T-cell (primary cell): ENCODE measurements around the gene ARGLU1. TPM values are rescaled to one million over a fixed set of nuclear protein-coding genes. Genes with fewer than 3 reads are reported as not detected.
A peak's percentile ranks its signal among the peaks of the same experiment; 100 is the strongest.

ENCODE experiments used
- ATAC-seq, 4 experiments: fragments of 200-7000 bp in 3 of 4; fragments of 150-1000 bp in 1 of 4; cut with Tn5 transposase; replicated peaks in 1 of 4; 1 replicate in 3 of 4; 2 replicates in 1 of 4; pipeline ENCODE4 v1.10.0; 2021; ENCODE audit warnings: moderate library complexity in 3 of 4, mild to moderate bottlenecking in 2 of 4, moderate number of reproducible peaks in 1 of 4
- CTCF ChIA-PET, 2 donors: fragments of 300-600 bp; sonication (Branson Sonifier 250); formaldehyde crosslinking; loops; one replicate each; lab custom pipeline; 2022; ENCODE audit warnings: antibody characterized with exemption in 2 of 2; lab: Charles Lee
- POLR2A ChIA-PET, 2 donors: fragments of 300-600 bp; sonication (Branson Sonifier 250); formaldehyde crosslinking; loops; one replicate each; lab custom pipeline; 2022; ENCODE audit warnings: antibody characterized with exemption in 2 of 2; lab: Charles Lee
- DNase-seq, 35 experiments: peaks; one replicate each; pipeline versions ENCODE4 v3.0.0 to v3.0.0-alpha.2; 2013 to 2023
- H3K27ac ChIP-seq: one replicate; pipeline ENCODE4 v1.5.1; 2013; ENCODE audit warnings: low read length
- H3K27me3 ChIP-seq, 2 experiments: replicated peaks in 1 of 2; 1 replicate in 1 of 2; 2 replicates in 1 of 2; pipeline versions ENCODE4 v1.6.1 to v1.7.0; 2013; ENCODE audit warnings: low read length in 1 of 2, mixed read lengths in 1 of 2; ENCODE audit not compliant: control insufficient read depth in 2 of 2, insufficient read depth in 2 of 2; ENCODE audit errors: extremely low read depth in 1 of 2
- H3K36me3 ChIP-seq, 2 donors: 1 replicate in 1 of 2; 2 replicates in 1 of 2; pipeline versions ENCODE4 v1.6.1 to v1.7.0; 2013; ENCODE audit warnings: low read length in 1 of 2; ENCODE audit not compliant: control insufficient read depth in 2 of 2, insufficient read depth in 1 of 2; ENCODE audit errors: extremely low read depth in 1 of 2
- H3K4me1 ChIP-seq, 2 experiments: 1 replicate in 1 of 2; 2 replicates in 1 of 2; pipeline versions ENCODE4 v1.6.1 to v1.7.0; 2013; ENCODE audit warnings: low read length in 2 of 2, mixed read lengths in 1 of 2; ENCODE audit not compliant: insufficient read depth in 2 of 2, control insufficient read depth in 1 of 2; ENCODE audit errors: extremely low read depth in 1 of 2
- H3K4me3 ChIP-seq, 2 donors: 1 replicate in 1 of 2; 2 replicates in 1 of 2; pipeline versions ENCODE4 v1.5.1 to v1.7.0; 2013; ENCODE audit warnings: mild to moderate bottlenecking in 2 of 2, low read length in 1 of 2, moderate library complexity in 1 of 2; ENCODE audit not compliant: control insufficient read depth in 1 of 2; ENCODE audit errors: extremely low read depth in 1 of 2
- H3K9me3 ChIP-seq: 2 replicates; pipeline ENCODE4 v1.7.0; 2013
- H3K27ac Mint-ChIP-seq, 2 donors: one replicate each; pipeline ENCODE4 v1.8.0; 2020 to 2021; ENCODE audit warnings: mild to moderate bottlenecking in 2 of 2, mixed read lengths in 2 of 2
- H3K27me3 Mint-ChIP-seq, 2 donors: one replicate each; pipeline ENCODE4 v1.8.0; 2021 to 2022; ENCODE audit warnings: mixed read lengths in 2 of 2
- H3K36me3 Mint-ChIP-seq: one replicate; pipeline ENCODE4 v1.8.0; 2021; ENCODE audit warnings: mixed read lengths
- H3K4me1 Mint-ChIP-seq, 3 donors: one replicate each; pipeline ENCODE4 v1.8.0; 2020 to 2022; ENCODE audit warnings: mixed read lengths in 3 of 3, mild to moderate bottlenecking in 1 of 3
- H3K4me3 Mint-ChIP-seq, 3 donors: one replicate each; pipeline ENCODE4 v1.8.0; 2020 to 2022; ENCODE audit warnings: mild to moderate bottlenecking in 3 of 3, mixed read lengths in 3 of 3, moderate library complexity in 3 of 3
- H3K9me3 Mint-ChIP-seq, 3 donors: one replicate each; pipeline ENCODE4 v1.8.0; 2020 to 2022; ENCODE audit warnings: mixed read lengths in 3 of 3
- WGBS: methylation state at CpG from one replicate; pipeline ENCODE4 v1.1.5; 2013; ENCODE audit warnings: missing lambda C conversion rate; ENCODE audit not compliant: insufficient coverage; 5-methylcytosine and 5-hydroxymethylcytosine counted together
- total RNA-seq, 35 experiments: library from RNA in 6 of 35; stranded (reverse) in 6 of 35; fragments of 120-200 nt in 1 of 35; gene quantifications; one replicate each; pipeline versions ENCODE4 v1.2.1 to v1.2.4 and lab custom pipeline; 2013 to 2026

Gene ARGLU1
- total RNA-seq, 5 donors from 2014 or later (not counting 1 experiment from before 2014, with no cell fraction given) = 158 to 197 (median 184) TPM

DNA sequence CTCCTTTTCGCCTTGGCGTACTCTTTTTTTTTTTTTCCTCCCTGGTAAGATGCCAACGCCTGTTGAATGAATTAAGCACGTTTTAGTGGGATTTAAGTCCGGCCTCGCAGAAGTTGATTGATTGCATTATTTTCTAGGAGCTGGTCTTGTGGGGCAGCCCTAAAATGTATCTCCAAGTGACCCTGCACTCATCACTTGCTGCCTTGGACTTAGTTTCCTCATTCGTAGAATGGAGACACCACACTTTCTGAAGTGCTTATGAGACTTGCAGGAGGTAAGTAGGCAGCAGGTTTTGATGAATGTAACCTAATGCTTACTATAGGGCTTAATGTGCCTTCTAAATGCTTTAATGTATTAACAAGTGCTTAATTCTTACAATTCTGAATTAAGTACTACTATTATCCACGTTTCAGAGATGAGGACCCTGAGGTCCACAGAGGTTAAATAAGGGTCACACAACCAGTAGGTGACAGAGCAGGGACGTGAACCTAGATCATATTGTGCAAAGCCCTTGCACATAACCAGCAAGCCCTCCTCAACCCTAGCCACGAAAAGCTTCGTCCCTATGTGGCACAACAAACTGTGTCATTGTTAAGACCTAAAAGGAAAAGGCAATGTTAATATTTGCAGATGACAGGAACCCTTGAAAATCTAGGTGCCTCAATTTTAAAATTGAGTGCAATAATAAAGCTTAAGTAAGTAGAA is 514 bp upstream of the ARGLU1 start:
- peak overlapping the region; percentile 83 to 94 for H3K27ac Mint-ChIP-seq
- no peaks in the 10 kb centered on the region for H3K27me3 ChIP-seq
- ATAC-seq (peak in 2 of 4 experiments; percentile 6 to 11), DNase-seq (no peak)
- H3K9me3 ChIP-seq = no peaks in the 10 kb centered on the region
- CTCF ChIA-PET = interaction anchor here (0.7 to 2.1 kb wide), 3 partner anchors 9 to 33 kb away, joined by 4 to 11 read pairs (median 4); partner anchors contain the start of gene EFNB2 (in 1 of the 2)
- no peaks in the 10 kb centered on the region for H3K27me3 Mint-ChIP-seq
- peaks cover 53 to 63% (median 55%) of the 10 kb centered on the region in 3 donors for H3K4me1 Mint-ChIP-seq
- peaks cover 9% of the 10 kb centered on the region for H3K36me3 Mint-ChIP-seq
- no peaks in the 10 kb centered on the region for H3K36me3 ChIP-seq
- peak overlapping the region; percentile 96 to 99 for H3K4me3 ChIP-seq
- peak overlapping the region; percentile 97 to 99 (median 98) for H3K4me3 Mint-ChIP-seq
- 0% methylated on average over 1 of the region's 11 CpGs for WGBS
- peak overlapping the region; percentile 98 for H3K27ac ChIP-seq
- POLR2A ChIA-PET = interaction anchor here (0.6 to 0.7 kb wide), 2 partner anchors 8 to 12 kb away, joined by 3 to 4 read pairs; no protein-coding TSS in a partner anchor
- no peaks in the 10 kb centered on the region for H3K9me3 Mint-ChIP-seq
- peaks cover 32 to 34% of the 10 kb centered on the region in 2 experiments for H3K4me1 ChIP-seq

DNA sequence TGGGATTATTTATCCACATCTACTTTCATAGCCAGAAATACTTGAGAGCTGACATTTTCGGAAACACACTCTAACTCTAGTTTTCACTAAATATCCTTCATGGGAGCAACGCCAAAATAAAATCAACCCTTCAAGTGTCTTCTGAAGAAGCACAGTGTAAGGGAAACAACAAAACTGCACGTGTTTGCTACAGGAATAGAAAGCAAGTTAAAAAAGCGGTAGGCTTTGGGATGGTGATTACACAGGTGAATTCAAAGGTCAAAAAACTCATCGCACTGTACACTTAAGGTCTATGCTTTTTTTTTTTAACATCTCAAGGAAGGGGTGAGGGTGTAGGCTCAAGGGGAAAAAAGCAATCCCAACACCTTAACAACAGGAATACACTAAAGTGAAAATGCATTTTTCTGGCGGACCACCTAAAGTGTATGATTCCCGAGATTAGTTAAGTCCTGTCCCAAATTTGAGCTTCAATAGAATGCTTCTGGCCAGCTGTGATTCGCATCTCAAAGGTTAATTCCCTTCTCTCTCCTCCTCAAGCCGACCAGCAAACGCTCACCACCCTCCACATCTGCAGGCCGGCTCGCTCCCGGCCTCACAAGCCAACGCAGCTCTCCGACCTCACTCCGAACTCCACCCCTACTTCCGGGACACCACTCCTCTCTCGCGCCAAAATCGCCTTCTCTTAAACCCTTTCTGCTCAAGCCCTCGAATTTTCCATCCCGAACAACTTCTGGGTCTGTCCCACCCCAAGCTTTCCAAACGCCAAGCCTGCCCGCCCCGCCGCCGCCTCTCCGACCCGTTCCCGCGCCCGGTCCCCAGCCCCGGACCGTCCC is 1.1 kb downstream of the ARGLU1 start:
- Histone ChIP-seq H3K4me3 (peak overlapping the region; percentile 96 to 99), H3K27me3 (no peaks in the 10 kb centered on the region), H3K36me3 (no peaks in the 10 kb centered on the region), H3K9me3 (no peaks in the 10 kb centered on the region), H3K4me1 (peaks cover 41 to 42% of the 10 kb centered on the region in 2 experiments), H3K27ac (no peak overlapping the region)
- peak in 9 of 35 experiments; percentile 0 to 49 (median 8) for DNase-seq
- WGBS = 0% methylated on average over 30 of the region's 34 CpGs
- ChIA-PET POLR2A (interaction anchor here in 1 of 2 donors (0.6 to 1.1 kb wide), 3 partner anchors 10 to 25 kb away, joined by 4 read pairs; no protein-coding TSS in a partner anchor), CTCF (interaction anchor here (0.5 to 2.2 kb wide), 5 partner anchors 27 to 53 kb away, joined by 3 to 11 read pairs (median 5); partner anchors contain the start of gene EFNB2 (in 2 of the 2))
- H3K27me3 Mint-ChIP-seq = no peaks in the 10 kb centered on the region
- peak in 2 of 4 experiments; percentile 8 to 13 for ATAC-seq
- H3K36me3 Mint-ChIP-seq = no peaks in the 10 kb centered on the region
- peak overlapping the region; percentile 91 to 94 for H3K27ac Mint-ChIP-seq
- no peaks in the 10 kb centered on the region for H3K9me3 Mint-ChIP-seq
- H3K4me3 Mint-ChIP-seq = peak overlapping the region; percentile 97 to 99 (median 98)
- H3K4me1 Mint-ChIP-seq = peaks cover 66 to 77% (median 66%) of the 10 kb centered on the region in 3 donors

DNA sequence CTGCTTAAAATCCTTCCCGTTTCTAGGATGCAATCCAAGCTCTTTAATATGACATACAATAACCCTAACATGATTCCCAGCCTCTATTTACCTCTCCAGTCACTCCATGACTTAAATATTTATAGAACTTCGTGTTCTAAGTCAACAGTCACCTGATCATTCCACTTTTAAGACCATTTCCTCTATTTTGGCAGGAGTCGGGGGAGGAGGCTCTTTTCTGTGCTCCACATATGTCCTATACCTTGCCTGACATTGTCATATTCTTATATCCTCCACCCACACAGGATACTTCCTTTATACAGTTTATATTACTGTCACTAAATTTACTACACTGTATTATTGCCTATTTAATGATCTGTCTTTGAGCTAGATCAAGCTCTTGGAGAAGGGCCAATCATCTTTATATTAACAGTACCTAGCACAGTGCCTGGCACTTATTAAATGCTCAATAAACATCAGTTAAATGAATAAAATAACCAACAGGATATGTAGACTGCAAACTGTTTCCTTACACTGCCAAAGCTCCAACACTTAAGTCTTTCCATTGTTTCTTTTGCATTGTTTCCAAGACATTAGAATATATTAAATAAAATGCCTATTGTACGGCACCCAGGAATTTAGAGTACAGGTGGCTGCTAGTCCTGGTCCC is 2.7 kb downstream of the ARGLU1 start:
- CTCF ChIA-PET = interaction anchor here (1.0 to 2.2 kb wide), 3 partner anchors 26 to 30 kb away, joined by 3 to 7 read pairs (median 3); partner anchors contain the start of gene EFNB2 (in 1 of the 2)
- Histone ChIP-seq H3K9me3 (no peaks in the 10 kb centered on the region), H3K27ac (no peak overlapping the region), H3K36me3 (no peaks in the 10 kb centered on the region), H3K4me3 (no peak overlapping the region), H3K27me3 (no peaks in the 10 kb centered on the region), H3K4me1 (peaks cover 41 to 42% of the 10 kb centered on the region in 2 experiments)
- no peaks in the 10 kb centered on the region for H3K27me3 Mint-ChIP-seq
- DNase-seq (no peak), ATAC-seq (no peak)
- peaks cover 74 to 86% (median 75%) of the 10 kb centered on the region in 3 donors for H3K4me1 Mint-ChIP-seq
- peak overlapping the region; percentile 97 to 99 (median 98) for H3K4me3 Mint-ChIP-seq
- WGBS = 33% methylated on average over 1 of the region's 4 CpGs
- peak overlapping the region; percentile 12 to 79 for H3K27ac Mint-ChIP-seq
- H3K9me3 Mint-ChIP-seq = no peaks in the 10 kb centered on the region
- no peaks in the 10 kb centered on the region for H3K36me3 Mint-ChIP-seq
- POLR2A ChIA-PET = interaction anchor here in 1 of 2 donors (0.6 kb wide), 1 partner anchor 11 kb away, joined by 3 read pairs; no protein-coding TSS in a partner anchor

DNA sequence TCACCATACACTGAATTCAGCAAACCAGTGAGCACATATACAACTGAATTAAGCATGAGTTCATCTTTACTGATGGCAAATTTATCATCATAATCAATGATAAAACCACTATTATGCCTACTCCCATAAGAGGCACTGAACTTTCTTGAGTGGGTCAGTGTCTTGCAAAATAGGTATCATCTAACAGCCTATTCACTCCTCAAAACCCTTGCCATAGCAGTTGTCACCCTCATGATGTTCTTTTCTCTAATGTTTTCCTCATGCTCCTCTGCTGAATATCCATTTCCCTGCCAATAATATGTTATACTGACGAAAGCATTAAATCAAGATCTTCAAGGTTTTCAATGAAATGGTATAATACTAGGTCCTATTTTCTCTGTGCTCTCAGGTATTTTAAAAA is 5.6 kb downstream of the ARGLU1 start:
- Mint-ChIP-seq H3K4me3 (peak overlapping the region in 2 of 3 donors; percentile 43 to 50), H3K27me3 (no peaks in the 10 kb centered on the region), H3K4me1 (peaks cover 73 to 78% (median 74%) of the 10 kb centered on the region in 3 donors), H3K27ac (peak overlapping the region in 1 of 2 donors; percentile 28), H3K36me3 (peaks cover 18% of the 10 kb centered on the region), H3K9me3 (no peaks in the 10 kb centered on the region)
- no peak overlapping the region for H3K27ac ChIP-seq
- H3K4me1 ChIP-seq = peaks cover 28 to 39% of the 10 kb centered on the region in 2 experiments
- no peak for ATAC-seq
- H3K9me3 ChIP-seq = no peaks in the 10 kb centered on the region
- ChIA-PET CTCF (interaction anchor here in 1 of 2 donors (0.7 to 1.0 kb wide), 2 partner anchors 24 to 58 kb away, joined by 3 to 5 read pairs; no protein-coding TSS in a partner anchor), POLR2A (interaction anchor here (0.6 to 1.2 kb wide), 2 partner anchors 16 to 1199 kb away, joined by 4 to 7 read pairs; no protein-coding TSS in a partner anchor)
- peaks cover 0 to 22% of the 10 kb centered on the region in 2 donors for H3K36me3 ChIP-seq
- no peak overlapping the region for H3K4me3 ChIP-seq
- WGBS = no CpG with 5 or more reads among the region's 1 CpG
- DNase-seq = no peak
- no peaks in the 10 kb centered on the region for H3K27me3 ChIP-seq

DNA sequence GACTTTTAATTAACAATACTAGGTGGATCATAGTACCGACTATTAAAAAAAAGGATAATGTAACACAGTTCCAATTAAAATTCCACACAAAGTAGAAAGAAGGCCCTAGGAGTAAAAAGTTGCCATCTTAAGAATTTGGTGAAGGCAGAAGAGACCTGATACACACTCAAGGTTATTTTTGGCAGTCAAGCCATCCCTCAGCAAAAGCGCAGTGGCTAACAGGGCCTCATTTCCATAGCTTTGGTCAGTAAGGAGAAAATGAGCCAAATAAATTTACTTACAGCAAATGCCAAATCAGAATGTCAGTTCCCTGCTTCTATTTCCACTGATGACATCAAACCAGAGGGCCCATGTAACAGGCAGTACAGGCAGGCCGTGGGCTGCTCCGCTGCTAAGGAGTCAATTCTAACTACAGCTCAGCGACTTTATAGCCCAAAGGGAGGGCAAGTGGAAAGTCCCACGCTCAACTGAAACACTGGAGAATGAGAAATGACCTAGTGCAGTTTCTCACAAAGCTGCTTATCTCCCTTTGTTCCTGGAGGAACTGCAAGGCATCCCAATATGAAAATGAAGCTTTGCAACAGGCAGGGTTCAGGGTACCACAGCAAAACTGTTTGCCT is 6.3 kb downstream of the ARGLU1 start:
- Histone ChIP-seq H3K27me3 (no peaks in the 10 kb centered on the region), H3K4me3 (no peak overlapping the region), H3K4me1 (peaks cover 25 to 35% of the 10 kb centered on the region in 2 experiments), H3K9me3 (no peaks in the 10 kb centered on the region), H3K27ac (no peak overlapping the region), H3K36me3 (peaks cover 0 to 28% of the 10 kb centered on the region in 2 donors)
- H3K4me1 Mint-ChIP-seq = peaks cover 71 to 75% (median 74%) of the 10 kb centered on the region in 3 donors
- H3K36me3 Mint-ChIP-seq = peaks cover 24% of the 10 kb centered on the region
- no peaks in the 10 kb centered on the region for H3K27me3 Mint-ChIP-seq
- ChIA-PET CTCF (interaction anchor here in 1 of 2 donors (0.7 to 1.0 kb wide), 3 partner anchors 14 to 59 kb away, joined by 3 to 5 read pairs (median 3); no protein-coding TSS in a partner anchor), POLR2A (interaction anchor here in 1 of 2 donors (1.2 kb wide), 1 partner anchor 16 kb away, joined by 4 read pairs; no protein-coding TSS in a partner anchor)
- H3K9me3 Mint-ChIP-seq = no peaks in the 10 kb centered on the region
- 27% methylated on average over 4 of the region's 6 CpGs for WGBS
- H3K27ac Mint-ChIP-seq = no peak overlapping the region
- H3K4me3 Mint-ChIP-seq = peak overlapping the region; percentile 35 to 43 (median 40)
- ATAC-seq (peak; percentile 45 to 83 (median 56)), DNase-seq (peak in 19 of 35 experiments; percentile 4 to 54 (median 11))
